ENCODE measurements around the gene SASS6. TPM values are rescaled to one million over a fixed set of nuclear protein-coding genes. Genes with fewer than 3 reads are reported as not detected.

The SASS6 gene
- polyA plus RNA-seq, 1 donor from 2014 or later: 6.4 TPM

- H3K9ac ChIP-seq (ENCODE audit: low read length): no peak overlapping the region
- no peaks in the 10 kb centered on the region for H3K27me3 ChIP-seq (ENCODE audit: insufficient read depth, low read depth, low read length)
- no peaks in the 10 kb centered on the region for H3K79me2 ChIP-seq (replicated peaks; ENCODE audit: insufficient read depth, low read length)
- no peak overlapping the region for H3K4me3 ChIP-seq (ENCODE audit: low read length)
- H3K36me3 ChIP-seq (ENCODE audit: insufficient read depth, low read length): no peaks in the 10 kb centered on the region
- no peaks in the 10 kb centered on the region for H3K9me3 ChIP-seq (ENCODE audit: low read length)
- TF ChIP-seq POLR2AphosphoS5 (IDR thresholded peaks at IDR 0.05) (no peak), RAD21 (conservative IDR thresholded peaks at IDR 0.05) (no peak), SMC3 (conservative IDR thresholded peaks at IDR 0.05; ENCODE audit: poor library complexity) (no peak), EZH2 (IDR thresholded peaks at IDR 0.05; ENCODE audit: borderline replicate concordance, insufficient read depth, low read length, poor library complexity, severe bottlenecking) (no peak)
- TF ChIP-seq, protein P1, sequence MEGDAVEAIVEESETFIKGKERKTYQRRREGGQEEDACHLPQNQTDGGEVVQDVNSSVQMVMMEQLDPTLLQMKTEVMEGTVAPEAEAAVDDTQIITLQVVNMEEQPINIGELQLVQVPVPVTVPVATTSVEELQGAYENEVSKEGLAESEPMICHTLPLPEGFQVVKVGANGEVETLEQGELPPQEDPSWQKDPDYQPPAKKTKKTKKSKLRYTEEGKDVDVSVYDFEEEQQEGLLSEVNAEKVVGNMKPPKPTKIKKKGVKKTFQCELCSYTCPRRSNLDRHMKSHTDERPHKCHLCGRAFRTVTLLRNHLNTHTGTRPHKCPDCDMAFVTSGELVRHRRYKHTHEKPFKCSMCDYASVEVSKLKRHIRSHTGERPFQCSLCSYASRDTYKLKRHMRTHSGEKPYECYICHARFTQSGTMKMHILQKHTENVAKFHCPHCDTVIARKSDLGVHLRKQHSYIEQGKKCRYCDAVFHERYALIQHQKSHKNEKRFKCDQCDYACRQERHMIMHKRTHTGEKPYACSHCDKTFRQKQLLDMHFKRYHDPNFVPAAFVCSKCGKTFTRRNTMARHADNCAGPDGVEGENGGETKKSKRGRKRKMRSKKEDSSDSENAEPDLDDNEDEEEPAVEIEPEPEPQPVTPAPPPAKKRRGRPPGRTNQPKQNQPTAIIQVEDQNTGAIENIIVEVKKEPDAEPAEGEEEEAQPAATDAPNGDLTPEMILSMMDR (IDR thresholded peaks at IDR 0.05; ENCODE audit: poor library complexity, severe bottlenecking): no peak
- no peaks in the 10 kb centered on the region for H4K20me1 ChIP-seq (ENCODE audit: insufficient read depth)
- H2AFZ ChIP-seq (ENCODE audit: low read depth, low read length): no peak overlapping the region
- no peak overlapping the region for H3K4me2 ChIP-seq (ENCODE audit: low read length)
- no peak overlapping the region for H3K27ac ChIP-seq (ENCODE audit: low read length)
- H3F3A ChIP-seq (ENCODE audit: insufficient read depth, low read length, poor library complexity, severe bottlenecking): no peaks in the 10 kb centered on the region
- no peaks in the 10 kb centered on the region for H3K9me2 ChIP-seq (ENCODE audit: insufficient read depth, low read length)
Measured at GRCh38 chr1:100089082-100089481, 43.6 kb downstream of the SASS6 start.

GRCh38 chr1:100087396-100087795 lies 45.3 kb downstream of the SASS6 start:
- peaks cover 5% of the 10 kb centered on the region for H3K36me3 ChIP-seq (ENCODE audit: insufficient read depth, low read length)
- no peak overlapping the region for H3K27ac ChIP-seq (ENCODE audit: low read length)
- no peak overlapping the region for H3K4me2 ChIP-seq (ENCODE audit: low read length)
- H4K20me1 ChIP-seq (ENCODE audit: insufficient read depth): no peaks in the 10 kb centered on the region
- H3K9me3 ChIP-seq (ENCODE audit: low read length): no peaks in the 10 kb centered on the region
- no peaks in the 10 kb centered on the region for H3F3A ChIP-seq (ENCODE audit: insufficient read depth, low read length, poor library complexity, severe bottlenecking)
- no peak overlapping the region for H2AFZ ChIP-seq (ENCODE audit: low read depth, low read length)
- no peaks in the 10 kb centered on the region for H3K79me2 ChIP-seq (replicated peaks; ENCODE audit: insufficient read depth, low read length)
- H3K27me3 ChIP-seq (ENCODE audit: insufficient read depth, low read depth, low read length): no peaks in the 10 kb centered on the region
- H3K9ac ChIP-seq (ENCODE audit: low read length): no peak overlapping the region
- no peak overlapping the region for H3K4me3 ChIP-seq (ENCODE audit: low read length)
- no peaks in the 10 kb centered on the region for H3K9me2 ChIP-seq (ENCODE audit: insufficient read depth, low read length)
- TF ChIP-seq SMC3 (conservative IDR thresholded peaks at IDR 0.05; ENCODE audit: poor library complexity) (no peak), REST (IDR thresholded peaks at IDR 0.05; ENCODE audit: borderline replicate concordance) (no peak), MXI1 (conservative IDR thresholded peaks at IDR 0.05; ENCODE audit: poor library complexity, severe bottlenecking) (no peak), EP300 (conservative IDR thresholded peaks at IDR 0.05; ENCODE audit: poor library complexity, severe bottlenecking) (no peak), RAD21 (conservative IDR thresholded peaks at IDR 0.05) (no peak), EZH2 (IDR thresholded peaks at IDR 0.05; ENCODE audit: borderline replicate concordance, insufficient read depth, low read length, poor library complexity, severe bottlenecking) (no peak), POLR2AphosphoS5 (IDR thresholded peaks at IDR 0.05) (no peak), TAF1 (IDR thresholded peaks at IDR 0.05; ENCODE audit: low read depth) (no peak)
- TF ChIP-seq, protein P1 (IDR thresholded peaks at IDR 0.05; ENCODE audit: poor library complexity, severe bottlenecking): no peak

Data from neural cell (in vitro differentiated cells).